Karpas-422 (cell line): ENCODE data around the gene LRIT2. TPM values are rescaled to one million over a fixed set of nuclear protein-coding genes. Genes with fewer than 3 reads are reported as not detected.
"Not testable (repeated sequence)": the region's sequence is repeated elsewhere in the genome, so short reads cannot be mapped to it uniquely, and the experiment has no call there.

ENCODE experiments used
- DNase-seq: peaks from one replicate; pipeline ENCODE4 v3.0.0-alpha.2; 2015
- H2AFZ ChIP-seq: fragments of 200-600 bp; sonication (generic); 2 replicates; pipeline ENCODE4 v1.6.1; 2014; ENCODE audit warnings: antibody characterized with exemption, low read length, mixed read lengths
- H3K27ac ChIP-seq: fragments of 200-600 bp; sonication (generic); 2 replicates; pipeline ENCODE4 v1.5.1; 2014; ENCODE audit warnings: mild to moderate bottlenecking, low read length, moderate library complexity
- H3K27me3 ChIP-seq: fragments of 200-600 bp; sonication (generic); 2 replicates; pipeline ENCODE4 v1.6.1; 2014; ENCODE audit warnings: low read length, mixed read lengths
- H3K36me3 ChIP-seq: fragments of 200-600 bp; sonication (generic); 2 replicates; pipeline ENCODE4 v1.6.1; 2014; ENCODE audit warnings: low read length, mixed read lengths; ENCODE audit not compliant: insufficient read depth
- H3K4me1 ChIP-seq: fragments of 200-600 bp; sonication (generic); 2 replicates; pipeline ENCODE4 v1.6.1; 2014; ENCODE audit warnings: mild to moderate bottlenecking, low read length, mixed read lengths
- H3K4me2 ChIP-seq: fragments of 200-600 bp; sonication (generic); 2 replicates; pipeline ENCODE4 v1.6.1; 2014; ENCODE audit warnings: low read length, low read depth, mild to moderate bottlenecking; ENCODE audit not compliant: poor library complexity, severe bottlenecking
- H3K4me3 ChIP-seq: fragments of 200-600 bp; sonication (generic); 2 replicates; pipeline ENCODE4 v1.5.1; 2014; ENCODE audit warnings: mild to moderate bottlenecking, antibody characterized with exemption, low read length, mixed read lengths
- H3K79me2 ChIP-seq: fragments of 200-600 bp; sonication (generic); 2 replicates; pipeline ENCODE4 v1.6.1; 2014; ENCODE audit warnings: mild to moderate bottlenecking, low read length, mixed read lengths
- H3K9ac ChIP-seq: fragments of 200-600 bp; sonication (generic); 2 replicates; pipeline ENCODE4 v1.6.0; 2014; ENCODE audit warnings: low read length
- H3K9me2 ChIP-seq: fragments of 200-600 bp; sonication (generic), shearing (Covaris generic); replicated peaks from 2 replicates; pipeline ENCODE4 v1.6.0; 2014; ENCODE audit warnings: mild to moderate bottlenecking, low read length, moderate library complexity; ENCODE audit not compliant: insufficient read depth
- H3K9me3 ChIP-seq: fragments of 300-700, 200-600 bp; sonication (generic); 2 replicates; pipeline ENCODE4 v1.6.1; 2014; ENCODE audit warnings: low read length, mixed read lengths
- H4K20me1 ChIP-seq: fragments of 200-600 bp; sonication (generic); 2 replicates; pipeline ENCODE4 v1.6.1; 2014; ENCODE audit warnings: mild to moderate bottlenecking, antibody characterized with exemption, low read length, low read depth; ENCODE audit not compliant: insufficient read depth
- total RNA-seq: library from RNA; depleted of rRNA; stranded (reverse); fragments of >200 nt; shearing (Covaris generic); gene quantifications from 2 replicates; pipeline ENCODE4 v1.2.3, GENCODE V29; 2014; ENCODE audit warnings: low replicate concordance

LRIT2 gene
- total RNA-seq, 1 experiment from 2014 or later = not detected

DNA sequence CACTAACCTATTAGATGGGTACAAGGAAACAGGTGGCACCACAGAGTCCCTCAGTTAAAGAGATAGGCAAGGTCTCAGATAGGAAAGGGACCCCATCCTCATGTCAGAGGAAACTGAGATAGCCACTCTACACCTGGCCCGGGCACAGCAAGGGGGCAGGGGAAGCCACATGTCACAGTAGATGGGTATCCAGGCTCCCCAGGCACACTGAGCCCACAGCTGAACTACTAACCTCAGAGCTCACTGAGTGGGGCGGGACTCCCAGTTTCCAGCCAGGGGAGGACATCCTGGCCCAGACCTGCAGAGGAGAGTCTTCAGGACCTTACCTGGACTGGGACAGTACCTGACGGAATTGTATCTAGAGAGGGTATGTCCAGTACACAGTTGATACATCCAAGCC, 34.7 kb downstream of the LRIT2 start:
- Histone ChIP-seq H4K20me1 (no peaks in the 10 kb centered on the region), H2AFZ (no peak overlapping the region), H3K4me2 (no peak overlapping the region), H3K27ac (no peak overlapping the region), H3K9me2 (no peaks in the 10 kb centered on the region), H3K9me3 (no peaks in the 10 kb centered on the region), H3K36me3 (no peaks in the 10 kb centered on the region), H3K4me3 (no peak overlapping the region), H3K9ac (no peak overlapping the region), H3K79me2 (no peaks in the 10 kb centered on the region), H3K4me1 (no peaks in the 10 kb centered on the region), H3K27me3 (no peaks in the 10 kb centered on the region)
- DNase-seq = no peak

DNA sequence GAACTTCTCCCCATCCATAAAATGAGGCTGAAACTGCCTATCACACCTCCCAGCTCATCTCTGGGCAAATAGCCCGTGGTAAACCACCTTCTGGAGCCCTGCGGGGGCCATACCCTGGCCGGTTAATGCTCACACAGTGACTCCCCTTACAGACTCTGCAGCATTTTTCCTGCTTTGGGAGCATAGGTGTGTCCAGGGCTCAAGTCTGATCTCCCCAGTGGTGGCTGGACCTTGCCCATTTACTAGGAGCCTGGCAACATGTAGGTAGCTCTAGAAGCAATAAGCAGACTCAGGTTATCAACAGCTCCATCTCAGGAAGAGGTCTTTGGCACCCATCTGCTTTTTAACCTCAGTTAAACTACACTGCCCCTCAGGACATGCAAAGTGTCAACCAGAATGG, 36.5 kb downstream of the LRIT2 start:
- H3K27ac ChIP-seq = no peak overlapping the region
- no peak overlapping the region for H3K4me2 ChIP-seq
- no peaks in the 10 kb centered on the region for H3K4me1 ChIP-seq
- no peaks in the 10 kb centered on the region for H3K36me3 ChIP-seq
- no peaks in the 10 kb centered on the region for H3K9me3 ChIP-seq
- no peak overlapping the region for H2AFZ ChIP-seq
- H3K27me3 ChIP-seq = no peaks in the 10 kb centered on the region
- no peak overlapping the region for H3K4me3 ChIP-seq
- H3K9me2 ChIP-seq = no peaks in the 10 kb centered on the region
- DNase-seq = no peak
- no peaks in the 10 kb centered on the region for H4K20me1 ChIP-seq
- H3K9ac ChIP-seq = no peak overlapping the region
- no peaks in the 10 kb centered on the region for H3K79me2 ChIP-seq

DNA sequence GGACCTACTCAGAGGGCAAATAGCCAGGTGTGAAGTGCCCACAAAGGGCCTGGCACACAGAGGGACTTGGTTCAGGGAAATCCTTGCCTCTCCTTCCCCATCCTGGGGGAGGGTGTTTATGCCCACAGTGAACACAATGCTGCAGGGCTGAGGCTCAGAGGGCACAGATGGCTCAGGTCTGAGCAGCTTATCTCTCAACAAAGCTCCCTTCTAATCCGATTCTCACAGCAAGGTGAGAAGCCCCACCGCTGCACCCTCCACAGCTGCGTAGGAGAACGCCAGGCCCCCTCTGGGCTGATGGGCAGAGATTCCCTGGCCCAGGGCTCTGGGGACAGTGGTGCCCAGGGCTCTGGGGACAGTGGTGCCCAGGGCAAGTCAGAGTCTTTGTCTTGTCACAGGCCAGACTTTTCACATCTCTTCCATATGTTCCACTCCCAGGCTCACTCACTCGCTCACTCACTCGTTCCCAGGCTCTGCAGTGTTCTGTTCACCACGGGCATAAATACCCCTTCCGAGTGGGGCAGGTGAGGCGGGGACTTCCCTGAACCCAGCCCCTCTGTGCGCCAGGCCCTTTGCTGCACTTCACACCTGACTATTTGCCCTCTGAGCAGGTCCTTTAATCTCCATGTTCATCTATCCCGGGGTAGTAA, 39.7 kb downstream of the LRIT2 start:
- no peaks in the 10 kb centered on the region for H3K27me3 ChIP-seq
- no peaks in the 10 kb centered on the region for H3K4me1 ChIP-seq
- H3K9me3 ChIP-seq = no peaks in the 10 kb centered on the region
- no peak overlapping the region for H3K27ac ChIP-seq
- H3K4me3 ChIP-seq = no peak overlapping the region
- no peaks in the 10 kb centered on the region for H3K9me2 ChIP-seq
- no peak overlapping the region for H3K4me2 ChIP-seq
- H3K79me2 ChIP-seq = no peaks in the 10 kb centered on the region
- H3K36me3 ChIP-seq = no peaks in the 10 kb centered on the region
- no peak overlapping the region for H2AFZ ChIP-seq
- no peaks in the 10 kb centered on the region for H4K20me1 ChIP-seq
- DNase-seq = no peak
- H3K9ac ChIP-seq = no peak overlapping the region

DNA sequence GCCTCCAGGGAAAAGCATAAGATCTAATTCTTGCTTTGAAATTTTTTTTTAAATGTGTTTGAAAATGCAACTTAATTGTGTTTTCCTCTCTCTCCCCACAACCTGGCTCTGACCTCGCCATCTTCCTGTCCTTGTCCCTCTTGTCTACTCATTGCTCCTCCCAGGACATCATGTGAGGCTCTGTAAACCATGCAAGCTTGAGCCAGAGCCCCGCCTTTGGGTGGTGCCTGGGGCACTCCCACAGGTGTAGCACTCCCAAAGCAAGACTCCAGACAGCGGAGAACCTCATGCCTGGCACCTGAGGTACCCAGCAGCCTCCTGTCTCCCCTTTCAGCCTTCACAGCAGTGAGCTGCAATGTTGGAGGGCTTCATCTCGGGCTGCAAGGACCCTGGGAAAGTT, 40.8 kb downstream of the LRIT2 start:
- Histone ChIP-seq H3K79me2 (no peaks in the 10 kb centered on the region), H3K36me3 (no peaks in the 10 kb centered on the region), H3K9me3 (no peaks in the 10 kb centered on the region), H3K27me3 (no peaks in the 10 kb centered on the region), H2AFZ (no peak overlapping the region), H3K9ac (no peak overlapping the region), H3K4me1 (peaks cover 2% of the 10 kb centered on the region), H3K4me3 (no peak overlapping the region), H4K20me1 (no peaks in the 10 kb centered on the region), H3K27ac (no peak overlapping the region), H3K4me2 (no peak overlapping the region), H3K9me2 (no peaks in the 10 kb centered on the region)
- DNase-seq = no peak

DNA sequence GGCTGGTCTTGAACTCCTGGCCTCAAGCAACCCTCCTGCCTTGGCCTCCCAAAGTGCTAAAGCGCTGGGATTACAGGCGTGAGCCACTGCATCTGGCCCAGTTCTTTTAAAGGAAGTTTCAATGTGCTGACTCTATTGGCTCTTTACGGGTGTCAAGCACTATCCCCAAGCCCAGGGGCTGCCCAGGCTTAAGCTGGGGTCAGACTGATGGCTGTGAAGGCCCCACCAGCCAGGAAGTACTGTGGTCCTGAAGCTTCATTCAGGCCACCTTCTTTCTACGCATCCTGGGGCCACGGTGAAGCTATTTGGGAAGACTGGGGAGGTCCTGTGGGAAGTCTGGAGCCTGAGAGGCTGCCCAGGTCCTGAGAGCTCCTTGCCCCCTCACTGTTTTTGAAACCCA, 43.7 kb downstream of the LRIT2 start:
- peaks cover 9% of the 10 kb centered on the region for H3K4me1 ChIP-seq
- no peak for DNase-seq
- no peaks in the 10 kb centered on the region for H3K27me3 ChIP-seq
- no peak overlapping the region for H3K27ac ChIP-seq
- H3K4me2 ChIP-seq = no peak overlapping the region
- no peak overlapping the region for H3K9ac ChIP-seq
- no peak overlapping the region for H3K4me3 ChIP-seq
- no peaks in the 10 kb centered on the region for H3K36me3 ChIP-seq
- H3K79me2 ChIP-seq = no peaks in the 10 kb centered on the region
- no peaks in the 10 kb centered on the region for H4K20me1 ChIP-seq
- no peaks in the 10 kb centered on the region for H3K9me2 ChIP-seq
- no peak overlapping the region for H2AFZ ChIP-seq
- no peaks in the 10 kb centered on the region for H3K9me3 ChIP-seq

DNA sequence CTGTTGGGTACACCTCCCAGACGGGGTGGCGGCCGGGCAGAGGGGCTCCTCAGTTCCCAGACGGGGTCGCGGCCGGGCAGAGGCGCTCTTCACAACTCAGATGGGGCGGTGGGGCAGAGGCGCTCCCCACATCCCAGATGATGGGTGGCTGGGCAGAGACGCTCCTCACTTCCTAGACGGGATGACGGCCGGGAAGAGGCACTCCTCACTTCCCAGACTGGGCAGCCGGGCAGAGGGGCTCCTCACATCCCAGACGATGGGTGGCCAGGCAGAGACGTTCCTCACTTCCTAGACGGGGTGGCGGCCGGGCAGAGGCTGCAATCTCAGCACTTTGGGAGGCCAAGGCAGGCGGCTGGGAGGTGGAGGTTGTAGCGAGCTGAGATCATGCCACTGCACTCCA, 45.0 kb downstream of the LRIT2 start:
- not testable (repeated sequence) for H2AFZ ChIP-seq, H3K36me3 ChIP-seq, H3K9ac ChIP-seq, H3K4me1 ChIP-seq, H3K27ac ChIP-seq, DNase-seq, H4K20me1 ChIP-seq, H3K27me3 ChIP-seq, H3K79me2 ChIP-seq, H3K9me3 ChIP-seq, H3K4me2 ChIP-seq, H3K4me3 ChIP-seq, H3K9me2 ChIP-seq

DNA sequence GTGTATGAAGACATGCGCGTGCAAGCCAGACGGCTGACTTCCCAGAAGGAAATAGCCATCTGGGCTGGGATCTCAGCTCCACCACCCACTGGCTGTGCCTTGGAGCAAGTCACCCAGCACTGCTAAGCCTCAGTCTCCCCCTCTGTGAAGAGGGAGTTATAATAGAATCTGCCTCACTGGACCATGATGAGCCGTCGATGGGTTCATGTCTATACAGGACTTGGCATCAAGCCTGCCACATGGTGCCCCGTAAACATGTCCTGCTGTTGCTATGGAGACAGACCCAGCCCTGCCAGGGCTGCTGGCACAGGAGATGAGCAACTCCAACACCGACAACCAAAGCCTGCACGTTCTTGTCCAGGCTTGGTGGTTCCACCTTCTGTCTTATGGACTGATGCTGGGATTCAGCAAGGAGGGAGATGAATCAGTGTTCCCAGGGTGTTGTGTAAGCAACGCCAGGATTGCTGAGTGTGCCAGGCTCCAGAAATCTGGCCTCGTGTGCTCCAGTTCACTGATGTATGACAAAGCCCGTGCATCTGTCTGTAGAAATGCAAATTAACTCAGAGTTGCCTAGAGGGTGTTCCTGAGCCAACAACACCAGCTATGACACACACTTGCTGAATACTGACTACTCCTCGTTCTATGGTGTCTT, 46.2 kb downstream of the LRIT2 start:
- H3K4me2 ChIP-seq = peak overlapping the region; percentile 51
- DNase-seq = peak; percentile 65
- no peak overlapping the region for H3K4me3 ChIP-seq
- no peak overlapping the region for H3K9ac ChIP-seq
- no peaks in the 10 kb centered on the region for H4K20me1 ChIP-seq
- no peak overlapping the region for H2AFZ ChIP-seq
- H3K79me2 ChIP-seq = no peaks in the 10 kb centered on the region
- no peaks in the 10 kb centered on the region for H3K27me3 ChIP-seq
- no peaks in the 10 kb centered on the region for H3K9me2 ChIP-seq
- H3K36me3 ChIP-seq = no peaks in the 10 kb centered on the region
- H3K9me3 ChIP-seq = no peaks in the 10 kb centered on the region
- H3K4me1 ChIP-seq = peaks cover 9% of the 10 kb centered on the region
- no peak overlapping the region for H3K27ac ChIP-seq

DNA sequence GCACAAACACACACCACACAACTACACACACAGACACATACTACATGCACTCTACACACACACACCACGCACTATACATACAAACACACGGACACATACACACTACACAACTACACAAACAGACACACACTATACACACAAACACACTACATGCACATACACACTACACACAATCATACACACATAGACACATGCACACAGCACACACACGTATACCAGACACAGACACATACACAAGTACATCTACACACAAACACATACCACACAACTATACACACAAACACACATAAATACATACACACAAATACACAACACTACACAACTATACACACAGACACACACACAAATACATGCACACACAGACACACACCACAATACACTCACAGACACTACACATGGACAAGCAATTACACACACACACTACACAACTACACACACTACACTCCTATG, 47.2 kb downstream of the LRIT2 start:
- H3K4me1 ChIP-seq = peaks cover 9% of the 10 kb centered on the region
- H2AFZ ChIP-seq = no peak overlapping the region
- H4K20me1 ChIP-seq = no peaks in the 10 kb centered on the region
- H3K79me2 ChIP-seq = no peaks in the 10 kb centered on the region
- H3K9ac ChIP-seq = no peak overlapping the region
- H3K27ac ChIP-seq = no peak overlapping the region
- DNase-seq = no peak
- no peaks in the 10 kb centered on the region for H3K27me3 ChIP-seq
- H3K36me3 ChIP-seq = no peaks in the 10 kb centered on the region
- no peaks in the 10 kb centered on the region for H3K9me2 ChIP-seq
- H3K4me2 ChIP-seq = no peak overlapping the region
- no peak overlapping the region for H3K4me3 ChIP-seq
- no peaks in the 10 kb centered on the region for H3K9me3 ChIP-seq
